Mesenchymal stem cell (in vitro differentiated cells and primary cell): ENCODE results near the gene OVCH1.

Source experiments
- DNase-seq: peaks from one replicate; pipeline ENCODE4 v3.0.0-alpha.2; 2013
- H2AFZ ChIP-seq: one replicate; pipeline ENCODE4 v1.6.1; 2013; ENCODE audit warnings: low read depth, mild to moderate bottlenecking, control low read depth, inconsistent platforms, low read length, moderate library complexity
- H2AK5ac ChIP-seq: 2 replicates; pipeline ENCODE4 v1.6.1; 2013; ENCODE audit warnings: low read length, moderate library complexity, mild to moderate bottlenecking, inconsistent platforms; ENCODE audit not compliant: severe bottlenecking
- H2BK120ac ChIP-seq: one replicate; pipeline ENCODE4 v1.6.1; 2013; ENCODE audit warnings: low read depth, mild to moderate bottlenecking, inconsistent platforms, low read length, moderate library complexity
- H2BK12ac ChIP-seq, 2 experiments: one replicate each; pipeline ENCODE4 v1.6.1; 2013; ENCODE audit warnings: inconsistent platforms in 2 of 2, low read length in 2 of 2, mild to moderate bottlenecking in 2 of 2, moderate library complexity in 2 of 2, control low read depth in 1 of 2
- H2BK15ac ChIP-seq: one replicate; pipeline ENCODE4 v1.6.1; 2013; ENCODE audit warnings: mild to moderate bottlenecking, low read depth, inconsistent platforms; ENCODE audit not compliant: poor library complexity, severe bottlenecking
- H2BK5ac ChIP-seq: 2 replicates; pipeline ENCODE4 v1.6.1; 2013; ENCODE audit warnings: low read depth, mild to moderate bottlenecking, low read length, control low read depth, inconsistent platforms; ENCODE audit not compliant: poor library complexity, severe bottlenecking
- H3K14ac ChIP-seq, 2 experiments: one replicate each; pipeline ENCODE4 v1.6.1; 2013; ENCODE audit warnings: inconsistent platforms in 2 of 2, low read length in 2 of 2, control low read depth in 1 of 2, mild to moderate bottlenecking in 1 of 2, moderate library complexity in 1 of 2
- H3K18ac ChIP-seq, 2 experiments: one replicate each; pipeline ENCODE4 v1.6.1; 2013; ENCODE audit warnings: inconsistent platforms in 2 of 2, low read length in 2 of 2, control low read depth in 1 of 2, low read depth in 1 of 2, mild to moderate bottlenecking in 1 of 2
- H3K23ac ChIP-seq, 2 experiments: one replicate each; pipeline ENCODE4 v1.6.1; 2013; ENCODE audit warnings: inconsistent platforms in 2 of 2, low read length in 2 of 2, mild to moderate bottlenecking in 2 of 2, moderate library complexity in 2 of 2, control low read depth in 1 of 2
- H3K27ac ChIP-seq: 2 replicates; pipeline ENCODE4 v1.5.1; 2013; ENCODE audit warnings: mild to moderate bottlenecking, moderate library complexity, low read length, control low read depth, inconsistent platforms; ENCODE audit not compliant: poor library complexity, severe bottlenecking
- H3K27me3 ChIP-seq, 2 experiments: 2 replicates each; pipeline versions ENCODE4 v1.6.1 to v1.7.0; 2013; ENCODE audit warnings: low read length in 2 of 2, mild to moderate bottlenecking in 2 of 2, moderate library complexity in 2 of 2, control low read depth in 1 of 2, inconsistent platforms in 1 of 2; ENCODE audit not compliant: control insufficient read depth in 1 of 2, insufficient read depth in 1 of 2
- H3K36me3 ChIP-seq, 2 experiments: 2 replicates each; pipeline versions ENCODE4 v1.6.1 to v1.7.0; 2013; ENCODE audit warnings: low read length in 2 of 2, control low read depth in 1 of 2, inconsistent platforms in 1 of 2, low read depth in 1 of 2, mild to moderate bottlenecking in 1 of 2; ENCODE audit not compliant: insufficient read depth in 2 of 2, control insufficient read depth in 1 of 2
- H3K4ac ChIP-seq, 2 experiments: one replicate each; pipeline ENCODE4 v1.6.1; 2013; ENCODE audit warnings: inconsistent platforms in 2 of 2, low read length in 2 of 2, mild to moderate bottlenecking in 2 of 2, moderate library complexity in 2 of 2, control low read depth in 1 of 2, low read depth in 1 of 2
- H3K4me1 ChIP-seq: 2 replicates; pipeline ENCODE4 v1.6.1; 2013; ENCODE audit warnings: low read depth, low read length, control low read depth; ENCODE audit not compliant: control insufficient read depth, insufficient read depth
- H3K4me2 ChIP-seq: 2 replicates; pipeline ENCODE4 v1.6.1; 2013; ENCODE audit warnings: low read length, mild to moderate bottlenecking, inconsistent platforms; ENCODE audit not compliant: poor library complexity, severe bottlenecking
- H3K4me3 ChIP-seq, 2 experiments: 2 replicates each; pipeline versions ENCODE4 v1.5.1 to v1.7.0; 2013; ENCODE audit warnings: low read length in 2 of 2, mild to moderate bottlenecking in 2 of 2, control low read depth in 1 of 2, low read depth in 1 of 2; ENCODE audit not compliant: insufficient read depth in 1 of 2
- H3K79me1 ChIP-seq: replicated peaks from 2 replicates; pipeline ENCODE4 v1.6.1; 2013; ENCODE audit warnings: mild to moderate bottlenecking, control low read depth, low read length, inconsistent platforms; ENCODE audit not compliant: poor library complexity, severe bottlenecking
- H3K9ac ChIP-seq: 2 replicates; pipeline ENCODE4 v1.7.0; 2013; ENCODE audit warnings: mild to moderate bottlenecking, low read length, moderate library complexity
- H3K9me3 ChIP-seq: 2 replicates; pipeline ENCODE4 v1.7.0; 2013; ENCODE audit warnings: mild to moderate bottlenecking, low read length; ENCODE audit not compliant: control insufficient read depth
- H4K8ac ChIP-seq: one replicate; pipeline ENCODE4 v1.6.1; 2013; ENCODE audit warnings: inconsistent platforms, mild to moderate bottlenecking, low read length, moderate library complexity
- H4K91ac ChIP-seq: one replicate; pipeline ENCODE4 v1.6.1; 2013; ENCODE audit warnings: mild to moderate bottlenecking, low read length, inconsistent platforms
- WGBS: methylation state at CpG from one replicate; pipeline ENCODE4 v1.1.7; 2013; ENCODE audit warnings: mixed read lengths; 5-methylcytosine and 5-hydroxymethylcytosine counted together

The OVCH1 gene

GRCh38 chr12:29533815-29534489 lies 36.5 kb upstream of the OVCH1 start:
- no peak overlapping the region for H3K18ac ChIP-seq
- no peak overlapping the region for H3K9ac ChIP-seq
- no peak overlapping the region for H3K27ac ChIP-seq
- H3K36me3 ChIP-seq: peaks cover 0 to 29% of the 10 kb centered on the region in 2 experiments
- no peak overlapping the region for H3K4me2 ChIP-seq
- no peak overlapping the region for H2BK12ac ChIP-seq
- no peak overlapping the region for H3K4ac ChIP-seq
- no peak overlapping the region for H4K8ac ChIP-seq
- H3K9me3 ChIP-seq: no peaks in the 10 kb centered on the region
- no peak overlapping the region for H2AK5ac ChIP-seq
- no peak overlapping the region for H2BK15ac ChIP-seq
- H3K14ac ChIP-seq: no peak overlapping the region
- WGBS: 72% methylated on average over 4 of the region's 4 CpGs
- H3K27me3 ChIP-seq: no peaks in the 10 kb centered on the region
- H2BK5ac ChIP-seq: no peak overlapping the region
- H2BK120ac ChIP-seq: no peak overlapping the region
- no peak overlapping the region for H2AFZ ChIP-seq
- H3K4me1 ChIP-seq: no peaks in the 10 kb centered on the region
- no peak overlapping the region for H4K91ac ChIP-seq
- no peak overlapping the region for H3K23ac ChIP-seq
- DNase-seq: no peak
- H3K79me1 ChIP-seq: no peaks in the 10 kb centered on the region
- no peak overlapping the region for H3K4me3 ChIP-seq

- H3K9me3 ChIP-seq: no peaks in the 10 kb centered on the region
- peaks cover 0 to 34% of the 10 kb centered on the region in 2 experiments for H3K36me3 ChIP-seq
- H2AK5ac ChIP-seq: no peak overlapping the region
- H3K23ac ChIP-seq: no peak overlapping the region
- no peak overlapping the region for H2BK120ac ChIP-seq
- DNase-seq: no peak
- no peak overlapping the region for H2BK12ac ChIP-seq
- no peak overlapping the region for H2BK5ac ChIP-seq
- no peak overlapping the region for H3K18ac ChIP-seq
- H4K91ac ChIP-seq: no peak overlapping the region
- no peak overlapping the region for H3K27ac ChIP-seq
- H2AFZ ChIP-seq: no peak overlapping the region
- H3K9ac ChIP-seq: no peak overlapping the region
- no peak overlapping the region for H2BK15ac ChIP-seq
- H3K27me3 ChIP-seq: no peaks in the 10 kb centered on the region
- no peak overlapping the region for H4K8ac ChIP-seq
- H3K4me3 ChIP-seq: no peak overlapping the region
- H3K4me1 ChIP-seq: no peaks in the 10 kb centered on the region
- H3K14ac ChIP-seq: no peak overlapping the region
- no peak overlapping the region for H3K4me2 ChIP-seq
- no peak overlapping the region for H3K4ac ChIP-seq
- H3K79me1 ChIP-seq: no peaks in the 10 kb centered on the region
- WGBS: no CpG with 5 or more reads among the region's 1 CpG
These were observed 34.0 kb upstream of the OVCH1 start for GRCh38 chr12:29531471-29531870.

- no peak overlapping the region for H3K27ac ChIP-seq
- no peak overlapping the region for H3K9ac ChIP-seq
- H2BK15ac ChIP-seq: no peak overlapping the region
- no peak for DNase-seq
- WGBS: 91% methylated on average over 4 of the region's 4 CpGs
- H4K8ac ChIP-seq: no peak overlapping the region
- H2BK120ac ChIP-seq: no peak overlapping the region
- no peaks in the 10 kb centered on the region for H3K9me3 ChIP-seq
- H3K4me1 ChIP-seq: no peaks in the 10 kb centered on the region
- no peak overlapping the region for H3K4ac ChIP-seq
- H3K18ac ChIP-seq: no peak overlapping the region
- no peak overlapping the region for H2AK5ac ChIP-seq
- no peak overlapping the region for H2BK5ac ChIP-seq
- H3K79me1 ChIP-seq: no peaks in the 10 kb centered on the region
- H3K4me2 ChIP-seq: no peak overlapping the region
- H2BK12ac ChIP-seq: no peak overlapping the region
- no peak overlapping the region for H3K23ac ChIP-seq
- peaks cover 0 to 24% of the 10 kb centered on the region in 2 experiments for H3K36me3 ChIP-seq
- H3K14ac ChIP-seq: no peak overlapping the region
- no peaks in the 10 kb centered on the region for H3K27me3 ChIP-seq
- H3K4me3 ChIP-seq: no peak overlapping the region
- no peak overlapping the region for H4K91ac ChIP-seq
- H2AFZ ChIP-seq: no peak overlapping the region
These were observed 33.0 kb upstream of the OVCH1 start for GRCh38 chr12:29530436-29530835.

- Histone ChIP-seq H3K36me3 (peaks cover 0 to 6% of the 10 kb centered on the region in 2 experiments), H3K9me3 (no peaks in the 10 kb centered on the region), H3K4ac (no peak overlapping the region), H3K14ac (no peak overlapping the region), H4K91ac (no peak overlapping the region), H3K9ac (no peak overlapping the region), H3K4me2 (no peak overlapping the region), H3K23ac (no peak overlapping the region), H2BK120ac (no peak overlapping the region), H2BK15ac (no peak overlapping the region), H3K4me1 (no peaks in the 10 kb centered on the region), H3K18ac (no peak overlapping the region), H3K79me1 (no peaks in the 10 kb centered on the region), H2AK5ac (no peak overlapping the region), H3K27ac (no peak overlapping the region), H2AFZ (no peak overlapping the region), H3K27me3 (no peaks in the 10 kb centered on the region), H2BK5ac (no peak overlapping the region), H4K8ac (no peak overlapping the region), H2BK12ac (no peak overlapping the region), H3K4me3 (no peak overlapping the region)
- DNase-seq: no peak
- WGBS: 90% methylated on average over 3 of the region's 4 CpGs
These were observed 30.7 kb upstream of the OVCH1 start for GRCh38 chr12:29528161-29528560.
